HG03280 (cell line): Measurements from ENCODE around the gene XXYLT1.
"Not testable (repeated sequence)": the region's sequence is repeated elsewhere in the genome, so short reads cannot be mapped to it uniquely, and the experiment has no call there.

Source experiments
- ATAC-seq: cut with Tn5 transposase; IDR thresholded peaks from one replicate; pipeline ENCODE4 v1.9.1; 2021; ENCODE audit warnings: mild to moderate bottlenecking, moderate library complexity; ENCODE audit not compliant: unreplicated experiment

Gene XXYLT1

DNA sequence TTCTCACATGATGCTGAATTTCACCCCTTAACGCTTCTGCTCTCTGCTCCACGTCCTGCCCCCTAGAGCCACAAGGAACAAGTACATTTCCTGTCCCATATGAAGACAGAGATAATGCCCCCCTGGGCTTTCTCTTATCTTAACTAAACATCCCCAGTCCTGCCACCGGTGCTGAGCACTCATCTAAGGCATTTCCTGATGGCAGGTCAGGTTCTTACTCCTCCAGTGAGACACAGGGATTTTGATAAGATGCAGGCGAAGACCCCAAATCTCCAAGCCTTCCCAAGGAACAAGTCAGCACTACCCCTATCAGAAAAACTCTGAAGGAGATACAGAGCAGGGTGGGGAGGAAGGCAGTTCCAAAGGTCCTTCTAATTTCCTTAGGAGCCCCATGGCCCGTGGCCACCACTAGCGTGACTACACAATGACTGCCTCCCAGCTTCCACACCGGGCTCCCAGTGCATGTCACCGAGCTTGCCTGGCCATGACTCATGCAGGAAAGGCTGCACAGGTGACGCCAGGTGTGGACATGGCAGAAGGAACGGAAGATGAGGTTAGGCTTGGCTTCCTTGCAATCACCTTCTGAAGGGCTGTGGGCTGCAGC, 152.9 kb downstream of the XXYLT1 start:
- no peak for ATAC-seq

DNA sequence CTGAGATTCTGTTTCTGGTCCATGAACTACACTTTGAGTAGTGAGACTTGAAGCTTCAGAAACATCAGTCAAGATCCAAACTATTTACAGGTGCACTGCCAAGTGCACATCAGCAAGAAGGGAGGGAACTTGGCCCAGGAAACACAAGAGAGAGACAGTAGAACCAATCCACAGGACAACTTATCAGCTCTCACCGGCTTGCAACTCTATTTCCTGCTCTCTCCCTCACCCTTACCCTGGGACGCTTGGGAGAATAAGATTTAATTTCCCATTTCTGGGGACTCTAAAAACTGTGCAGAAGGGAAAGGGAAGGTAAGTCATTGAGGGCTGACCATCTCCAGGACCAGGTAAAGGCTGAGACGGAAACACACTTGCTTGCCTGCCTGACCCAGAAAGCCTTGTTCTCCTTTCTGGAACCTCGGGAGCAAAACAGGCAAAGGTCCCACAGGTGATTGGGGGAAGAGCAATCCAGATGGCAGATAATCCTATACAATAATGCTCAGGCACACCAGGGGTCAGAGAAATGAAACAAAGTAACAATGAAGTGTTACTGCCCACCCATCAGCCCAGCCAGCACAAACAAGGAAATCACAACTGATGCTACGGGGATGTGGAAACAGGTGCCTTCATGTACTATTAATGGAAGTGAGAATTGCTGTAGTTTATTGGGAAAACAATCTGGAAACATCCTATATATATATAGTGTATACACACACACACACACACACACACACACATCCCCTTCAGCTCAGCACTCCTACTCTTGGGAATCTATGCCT, 154.4 kb downstream of the XXYLT1 start:
- ATAC-seq = no peak

DNA sequence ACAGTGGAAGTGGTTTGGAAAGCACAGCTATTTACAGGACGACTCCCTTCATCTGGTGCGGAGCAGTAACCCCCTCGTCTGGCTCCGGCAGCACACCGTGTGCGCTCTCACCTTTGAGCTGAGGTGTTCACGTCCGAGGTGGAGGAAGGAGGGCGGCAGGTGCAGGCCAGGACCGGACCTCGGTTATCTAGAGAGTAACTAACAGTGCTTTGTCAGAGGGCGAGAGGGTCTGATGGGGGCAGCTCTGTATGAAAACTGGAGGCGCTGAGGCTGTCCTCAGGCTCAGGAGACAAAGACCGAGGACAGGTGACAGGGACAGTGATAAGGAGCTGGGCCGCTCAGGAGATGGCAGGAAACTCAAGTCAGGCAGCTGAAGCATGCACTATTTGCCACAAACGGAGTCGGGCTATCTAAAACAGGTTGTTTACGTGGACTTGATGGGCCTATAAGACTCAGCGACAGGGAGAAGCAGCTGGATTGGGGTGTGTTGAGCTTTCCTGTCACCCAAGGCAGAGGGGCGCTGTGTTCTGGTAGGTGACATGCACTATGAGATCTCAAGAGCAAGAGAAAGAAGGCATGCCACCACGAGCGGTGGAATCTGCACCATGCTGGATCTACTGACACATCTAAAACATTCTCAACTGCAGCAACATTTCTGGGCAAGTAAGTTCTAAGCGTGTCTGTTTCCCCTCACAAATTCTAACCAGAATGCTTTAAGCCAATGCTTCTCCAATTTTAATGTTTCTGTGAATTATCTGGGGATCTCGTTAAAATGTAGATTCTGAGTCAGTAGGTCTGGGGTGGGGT, 155.2 kb downstream of the XXYLT1 start:
- no peak for ATAC-seq

DNA sequence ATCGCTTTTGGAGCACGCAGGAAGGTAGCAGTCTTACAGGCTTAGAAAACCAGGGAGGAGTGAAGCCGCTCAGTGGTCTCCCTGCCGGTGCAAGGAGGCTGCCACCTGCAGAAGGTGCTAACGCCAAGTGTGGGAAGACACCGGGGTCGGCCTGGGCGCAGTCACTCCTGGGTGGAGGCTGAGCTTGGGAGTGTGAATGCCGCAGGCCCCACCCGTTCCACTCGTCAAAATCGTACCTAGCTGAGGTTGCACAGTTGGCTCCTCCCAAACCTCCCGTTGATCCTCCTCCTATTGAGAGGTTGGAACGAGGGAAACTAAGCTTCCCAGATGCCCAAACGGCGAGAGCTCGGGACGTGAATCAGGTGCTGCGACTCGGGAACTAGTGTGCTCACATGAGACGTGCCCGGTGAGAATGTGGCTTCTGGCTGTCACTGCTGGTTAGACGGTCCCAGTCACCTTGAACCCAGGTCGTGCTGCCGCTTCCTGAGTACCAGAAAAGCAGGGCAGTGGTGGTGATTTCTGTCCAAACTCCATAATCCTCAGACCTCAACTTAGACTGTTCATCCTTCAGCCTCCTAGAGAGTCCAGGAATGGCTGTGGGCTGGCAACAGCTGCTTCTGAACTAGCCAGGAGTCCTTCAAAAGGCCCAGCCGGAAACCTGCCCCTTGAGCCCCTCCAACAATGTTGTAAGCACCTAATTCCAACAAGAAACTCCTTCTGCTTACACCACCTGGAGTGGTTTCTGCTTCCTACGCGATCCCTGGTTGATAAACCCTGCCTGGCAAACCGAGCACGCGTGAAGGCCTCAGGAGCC, 156.0 kb downstream of the XXYLT1 start:
- ATAC-seq = no peak

DNA sequence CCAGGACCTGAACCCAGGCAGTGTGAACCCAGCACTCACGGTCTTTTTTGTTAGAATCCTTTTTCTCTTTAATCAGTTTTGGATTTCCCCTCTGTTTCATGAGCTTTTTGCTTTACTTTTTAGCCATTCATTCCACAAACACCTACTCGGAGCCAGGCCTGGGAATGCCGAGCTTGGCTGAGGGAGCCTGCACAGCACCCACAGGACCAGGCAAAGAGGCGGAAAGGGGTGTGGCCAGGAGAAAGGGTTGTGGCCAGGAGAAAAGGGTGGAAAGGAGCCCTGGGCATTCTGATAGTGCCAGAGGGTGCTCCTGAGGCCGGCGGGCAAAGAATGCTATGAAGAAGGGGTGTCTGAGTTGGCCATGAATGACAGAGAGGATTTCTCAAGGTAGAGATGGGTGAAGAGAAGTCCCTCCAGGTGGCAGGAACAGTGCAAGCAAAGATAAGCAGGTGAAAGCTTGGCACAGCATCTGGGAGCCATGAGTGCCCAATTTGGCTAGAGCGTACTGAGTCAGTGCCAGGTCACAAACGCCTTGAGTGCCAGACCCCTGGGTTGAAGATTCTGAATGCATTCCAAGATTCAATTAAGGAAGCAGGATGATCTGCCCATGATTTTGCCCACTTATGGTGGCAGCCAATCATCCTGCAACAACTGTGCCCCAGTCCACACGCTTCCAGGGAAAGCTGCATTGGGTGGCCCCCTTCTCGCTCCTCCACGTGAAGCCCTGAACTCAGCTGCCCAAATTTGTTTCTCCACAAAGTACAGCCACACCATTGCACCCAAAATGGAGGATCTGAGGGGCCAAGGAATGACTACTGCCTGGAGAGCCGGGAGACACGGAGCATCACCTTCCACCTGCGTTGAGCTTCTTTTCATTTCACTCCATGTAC, 157.2 kb downstream of the XXYLT1 start:
- ATAC-seq = no peak

DNA sequence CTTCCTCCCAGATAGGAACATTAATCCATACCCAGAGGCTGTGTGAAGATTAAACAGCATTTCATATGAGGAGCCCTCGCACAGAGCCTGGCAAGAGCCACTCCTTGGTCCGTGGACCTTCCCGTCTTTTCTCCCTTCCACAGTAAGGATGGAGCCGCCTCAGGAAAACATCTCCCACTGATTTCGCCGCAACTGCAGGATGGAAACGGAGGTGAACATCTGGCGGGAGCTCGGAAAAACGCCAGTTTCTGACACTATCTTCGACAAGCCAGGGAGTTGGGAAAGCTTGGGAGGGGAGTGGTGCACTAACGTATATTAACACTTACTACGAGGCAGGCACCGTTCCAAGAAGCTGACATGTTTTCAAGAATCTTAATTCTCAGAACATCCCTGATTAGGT, 157.9 kb downstream of the XXYLT1 start:
- ATAC-seq = no peak

DNA sequence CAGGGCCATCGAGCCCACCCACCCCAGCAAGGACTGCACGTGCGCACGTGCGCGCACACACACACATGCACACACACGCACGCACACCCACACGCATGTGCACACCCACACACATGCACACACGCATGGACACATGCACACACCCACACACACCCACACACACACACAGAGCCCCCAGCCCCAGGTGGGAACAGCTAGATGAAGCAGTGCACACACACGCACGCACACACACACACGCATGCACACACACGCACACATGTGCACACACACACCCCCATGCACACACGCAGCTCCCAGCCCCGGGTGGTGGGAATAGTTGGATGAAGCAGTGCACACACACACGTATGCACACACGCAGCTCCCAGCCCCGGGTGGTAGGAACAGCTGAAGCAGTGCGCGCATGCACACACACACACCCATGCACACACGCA, 158.6 kb downstream of the XXYLT1 start:
- ATAC-seq = no peak

DNA sequence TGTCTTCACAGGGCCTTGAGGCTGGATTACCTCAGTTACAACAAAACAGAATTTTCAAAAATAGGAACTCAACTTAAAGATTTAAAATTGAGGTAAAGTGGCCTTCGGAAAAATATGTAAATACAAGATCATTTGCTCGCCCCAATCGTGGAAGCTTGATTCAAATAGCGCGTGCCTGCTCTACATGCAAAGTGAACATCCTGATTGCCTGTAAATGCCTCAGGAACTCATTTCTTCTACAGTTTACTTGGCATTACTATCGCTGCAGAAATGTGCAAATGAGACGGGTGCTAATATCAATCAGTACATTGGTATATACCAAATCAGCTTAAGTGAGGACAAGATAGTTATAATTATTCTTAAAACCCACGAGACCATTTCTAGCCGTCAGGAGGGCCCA, 159.2 kb downstream of the XXYLT1 start:
- no peak for ATAC-seq

DNA sequence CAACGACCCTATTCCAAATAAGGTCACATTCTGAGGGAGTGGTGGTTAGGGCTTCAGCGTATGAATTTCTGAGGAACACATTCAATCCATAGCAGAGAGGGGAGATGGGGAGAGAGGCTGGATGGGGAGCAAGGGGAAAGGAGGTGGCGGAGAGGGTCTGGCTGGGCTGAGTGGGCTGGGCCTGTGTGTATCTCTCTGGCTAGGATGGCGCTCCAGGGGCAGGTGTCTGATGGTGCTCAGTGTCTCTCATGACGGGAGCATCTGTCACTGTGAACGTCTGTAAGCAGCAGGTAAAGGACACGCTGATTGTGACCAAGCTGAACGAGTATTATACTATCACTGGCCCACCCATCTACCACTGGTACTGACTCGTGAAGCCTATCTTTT, 159.6 kb downstream of the XXYLT1 start:
- no peak for ATAC-seq

DNA sequence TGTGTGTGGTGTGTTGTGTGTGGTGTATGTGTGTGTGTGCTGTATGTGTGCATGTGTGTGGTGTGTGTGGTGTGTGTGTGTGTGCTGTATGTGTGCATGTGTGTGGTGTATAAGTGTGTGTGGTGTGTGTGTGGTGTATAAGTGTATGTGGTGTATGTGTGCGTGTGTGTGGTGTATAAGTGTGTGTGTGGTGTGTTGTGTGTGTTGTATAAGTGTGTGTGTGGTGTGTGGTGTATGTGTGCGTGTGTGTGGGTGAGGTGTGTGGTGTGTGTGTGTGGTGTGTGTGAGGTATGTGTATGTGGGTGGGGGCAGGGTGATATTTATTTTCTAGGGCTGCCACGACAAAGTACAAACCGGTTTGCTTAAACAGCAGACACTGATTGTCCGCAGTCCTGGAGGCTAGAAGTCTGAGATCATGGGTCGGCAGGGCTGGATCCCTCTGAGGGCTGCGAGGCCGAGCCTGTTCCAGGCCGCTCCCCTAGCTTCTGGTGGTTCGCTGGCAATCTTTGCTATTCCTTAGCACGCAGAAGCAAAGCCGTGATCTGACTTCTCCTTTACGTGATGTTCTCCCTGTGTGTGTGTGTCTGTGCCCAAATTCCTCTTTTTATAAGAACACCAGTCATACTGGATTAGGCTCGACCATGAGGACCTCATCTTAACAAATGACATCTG, 160.2 kb downstream of the XXYLT1 start:
- no peak for ATAC-seq

DNA sequence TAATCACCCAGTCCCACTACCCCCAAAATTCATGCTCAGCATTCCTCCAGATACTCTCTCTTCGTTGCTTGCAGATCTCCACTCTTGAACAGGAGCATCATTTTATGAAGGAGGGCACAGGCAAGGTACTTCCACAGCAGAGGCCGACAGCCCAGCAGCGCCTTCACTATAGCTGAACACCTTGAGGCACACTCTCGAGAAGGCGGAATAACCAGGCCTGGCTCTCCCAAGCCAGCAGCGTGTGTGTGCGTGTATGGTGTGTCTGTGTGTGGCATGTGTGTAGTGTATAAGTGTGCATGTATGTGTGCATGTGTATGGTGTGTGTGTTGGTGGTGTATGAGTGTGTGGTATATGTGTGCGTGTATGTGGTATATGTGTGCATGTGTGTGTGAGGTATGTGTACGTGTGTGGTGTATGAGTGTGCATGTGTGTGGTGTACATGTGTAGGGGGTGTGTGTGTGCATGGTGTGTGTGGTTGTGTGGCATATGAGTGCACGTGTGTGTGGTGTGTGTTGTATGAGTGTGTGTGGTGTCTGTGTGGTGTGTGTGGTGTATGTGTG, 161.8 kb downstream of the XXYLT1 start:
- ATAC-seq = no peak

DNA sequence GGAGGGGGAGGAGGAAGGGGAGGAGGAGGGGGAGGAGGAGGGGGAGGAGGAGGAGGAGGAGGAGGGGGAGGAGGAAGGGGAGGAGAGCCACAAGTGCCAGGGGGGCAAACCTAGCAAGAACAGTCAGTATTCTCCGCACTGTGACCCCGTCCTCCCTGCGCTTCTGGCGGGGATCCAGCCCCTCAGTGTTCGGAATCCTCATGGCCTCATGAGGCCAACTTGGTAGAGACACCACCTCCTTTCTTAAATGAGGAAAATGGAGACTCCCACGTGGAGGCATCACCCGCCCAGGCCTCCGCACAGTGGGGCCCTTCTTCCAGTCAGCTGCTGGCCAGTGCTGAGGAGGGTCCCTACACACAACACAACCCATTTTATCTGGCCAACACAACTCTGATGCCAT, 163.4 kb downstream of the XXYLT1 start:
- no peak for ATAC-seq

DNA sequence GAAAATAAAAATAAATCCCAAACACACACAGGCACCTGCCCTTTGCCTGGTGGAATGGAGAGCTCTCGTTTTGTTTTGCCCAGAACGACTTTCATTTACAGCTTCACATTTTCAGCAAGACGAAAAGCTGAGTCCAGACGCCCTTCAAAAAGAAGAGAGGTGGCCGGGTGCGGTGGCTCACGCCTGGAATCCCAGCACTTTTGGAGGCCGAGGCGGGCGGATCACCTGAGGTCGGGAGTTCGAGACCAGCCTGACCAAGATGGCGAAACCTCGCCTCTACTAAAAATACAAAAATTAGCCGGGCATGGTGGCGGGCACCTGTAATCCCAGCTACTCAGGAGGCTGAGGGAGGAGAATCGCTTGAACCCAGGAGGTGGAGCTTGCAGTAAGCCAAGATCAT, 163.9 kb downstream of the XXYLT1 start:
- ATAC-seq = not testable (repeated sequence)

DNA sequence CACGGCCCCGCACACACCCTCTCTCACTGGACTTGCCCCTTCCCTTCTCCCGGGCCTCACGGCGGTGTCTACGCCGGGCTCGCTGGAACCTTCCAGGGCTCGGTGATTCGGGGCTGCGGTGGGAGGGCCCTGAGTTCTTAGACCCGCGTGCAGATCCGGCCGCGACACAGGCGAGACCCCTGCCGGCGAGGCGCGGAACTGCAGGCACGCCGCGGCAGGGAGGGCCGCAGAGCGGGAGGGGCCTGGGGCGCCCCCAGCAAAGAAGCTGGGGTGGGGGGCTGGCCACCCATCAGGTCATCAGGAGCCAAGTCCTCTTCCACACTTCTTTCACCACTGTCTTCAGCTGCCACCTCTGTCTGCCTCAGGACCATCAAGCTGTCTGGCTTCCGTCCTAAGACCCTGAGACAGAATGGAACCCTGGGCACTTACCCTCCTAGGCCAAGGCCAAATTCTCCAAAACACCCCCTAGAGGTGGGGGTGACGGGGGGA, 164.5 kb downstream of the XXYLT1 start:
- peak; percentile 78 for ATAC-seq

DNA sequence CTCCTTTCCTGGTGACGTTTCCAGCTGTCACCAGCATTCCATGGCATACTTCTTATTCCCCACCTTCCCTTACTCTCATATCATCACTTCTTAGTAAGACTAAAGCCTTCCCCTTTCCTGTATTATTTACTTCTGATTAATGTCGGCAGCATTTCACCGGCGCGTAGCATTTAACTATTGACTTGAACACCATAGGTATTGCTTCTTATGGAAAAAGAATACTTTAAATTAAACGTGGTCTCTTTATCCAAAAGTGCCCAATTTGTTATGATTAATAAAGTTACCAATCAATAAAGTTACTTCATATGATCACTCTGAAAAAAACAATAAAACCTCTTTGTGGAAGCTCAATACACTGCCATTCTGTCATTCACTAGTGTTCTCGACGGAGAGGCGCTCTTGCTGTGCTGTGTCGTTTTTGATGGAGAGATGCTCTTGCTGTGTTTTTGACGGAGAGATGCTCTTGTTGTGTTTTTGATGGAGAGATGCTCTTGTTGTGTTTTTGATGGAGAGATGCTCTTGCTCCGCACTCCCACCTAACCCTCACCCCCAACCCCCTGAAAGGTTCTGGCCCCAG, 165.0 kb downstream of the XXYLT1 start:
- no peak for ATAC-seq

DNA sequence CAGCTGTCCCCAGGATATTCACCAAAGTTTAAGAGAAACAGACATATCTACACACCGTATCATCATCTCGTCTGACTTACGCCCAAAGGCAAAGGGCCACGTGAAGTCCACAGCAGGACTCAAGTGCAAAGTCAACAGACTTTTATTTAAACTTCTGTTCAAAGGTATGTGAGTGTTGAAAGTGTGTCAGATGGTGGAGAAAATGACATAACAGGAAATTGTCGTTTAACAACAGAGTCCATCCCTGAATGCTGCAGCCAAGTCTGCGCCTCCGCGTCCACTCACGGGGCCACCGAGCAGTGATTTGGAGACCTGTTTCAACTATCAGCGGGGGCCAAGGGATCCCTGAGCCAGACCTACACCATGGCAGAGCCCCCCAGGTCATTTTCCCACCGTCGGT, 165.6 kb downstream of the XXYLT1 start:
- no peak for ATAC-seq

DNA sequence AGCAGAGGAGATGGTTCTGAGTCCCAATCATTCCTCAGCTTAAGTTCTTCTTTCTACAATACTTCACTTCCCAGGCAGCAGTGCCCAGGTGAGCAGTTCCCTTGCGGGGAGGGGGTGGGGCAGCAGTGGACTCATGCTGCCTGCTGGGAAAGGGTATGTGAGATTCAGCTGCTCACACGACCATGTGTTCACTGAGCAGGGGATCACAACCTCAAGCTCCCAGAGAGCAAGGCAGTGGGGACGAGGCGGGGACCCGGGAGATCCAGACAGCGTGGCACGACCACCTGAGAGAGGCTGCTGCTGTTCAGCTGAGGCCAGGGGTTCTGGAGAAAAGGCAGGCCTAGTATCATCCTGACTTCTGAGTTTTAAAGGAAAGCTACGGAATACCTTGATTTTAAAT, 166.6 kb downstream of the XXYLT1 start:
- no peak for ATAC-seq

DNA sequence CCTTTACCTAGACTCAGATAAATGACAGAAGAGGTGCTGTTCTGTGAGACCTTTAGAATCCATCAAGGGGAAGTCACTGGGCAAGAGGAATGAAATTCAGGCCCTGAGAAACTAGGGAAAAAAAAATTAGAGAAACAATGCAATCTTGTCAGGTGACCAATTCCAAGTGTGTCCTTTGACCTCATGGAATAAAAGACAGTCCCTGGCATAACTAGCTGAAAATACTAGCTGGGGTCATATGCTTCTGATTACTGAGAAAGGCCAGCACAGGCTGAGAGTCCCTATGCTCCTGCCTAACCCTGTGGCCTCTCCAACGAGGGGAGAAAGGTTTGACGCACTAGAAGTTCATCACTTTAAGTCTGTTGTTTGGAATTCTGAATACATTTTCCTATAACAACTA, 167.3 kb downstream of the XXYLT1 start:
- ATAC-seq = no peak
